Ascending aorta (tissue), 2 donors: Measurements from ENCODE around the gene LAPTM4A. TPM values are rescaled to one million over a fixed set of nuclear protein-coding genes. Genes with fewer than 3 reads are reported as not detected.

Source experiments
- DNase-seq, 2 donors: peaks; one replicate each; pipeline ENCODE4 v3.0.0-alpha.2; 2019; ENCODE audit warnings: low spot score in 2 of 2
- H3K27ac ChIP-seq, 2 donors: fragments of 200-600 bp; sonication (generic); one replicate each; pipeline ENCODE4 v1.5.1; 2016 to 2017; ENCODE audit warnings: mild to moderate bottlenecking in 1 of 2
- H3K27me3 ChIP-seq: fragments of 200-600 bp; sonication (generic); one replicate; pipeline ENCODE4 v1.5.1; 2017
- H3K36me3 ChIP-seq, 2 donors: fragments of 200-600 bp; sonication (generic); one replicate each; pipeline ENCODE4 v1.5.1; 2016
- H3K4me1 ChIP-seq, 2 donors: fragments of 200-600 bp; sonication (generic); one replicate each; pipeline ENCODE4 v1.5.1; 2016 to 2017; ENCODE audit warnings: mild to moderate bottlenecking in 1 of 2
- H3K4me3 ChIP-seq, 2 donors: fragments of 200-600 bp; sonication (generic); one replicate each; pipeline ENCODE4 v1.5.1; 2016 to 2017; ENCODE audit warnings: mild to moderate bottlenecking in 1 of 2
- H3K9me3 ChIP-seq, 2 donors: fragments of 200-600 bp; sonication (generic); one replicate each; pipeline ENCODE4 v1.5.1; 2016
- CTCF ChIP-seq, 3 experiments: fragments of 200-600 bp in 2 of 3; fragments of 450-650 bp in 1 of 3; sonication (generic) in 2 of 3; IDR thresholded peaks; one replicate each; pipeline ENCODE4 v1.5.1; 2016 to 2019; ENCODE audit warnings: antibody characterized with exemption in 3 of 3, mild to moderate bottlenecking in 1 of 3, moderate library complexity in 1 of 3
- intact Hi-C: fragments of 100-400 bp; cut with DNase I; formaldehyde crosslinking; loops from one replicate; pipeline ENCODE4 v1.15.1; 2023
- total RNA-seq: library from RNA; depleted of rRNA; stranded (reverse); fragments of >200 nt; gene quantifications from one replicate; pipeline ENCODE4 v1.1.0, GENCODE V29; 2016

The LAPTM4A gene
- total RNA-seq, 1 donor from 2014 or later, result 95.6 TPM

DNA sequence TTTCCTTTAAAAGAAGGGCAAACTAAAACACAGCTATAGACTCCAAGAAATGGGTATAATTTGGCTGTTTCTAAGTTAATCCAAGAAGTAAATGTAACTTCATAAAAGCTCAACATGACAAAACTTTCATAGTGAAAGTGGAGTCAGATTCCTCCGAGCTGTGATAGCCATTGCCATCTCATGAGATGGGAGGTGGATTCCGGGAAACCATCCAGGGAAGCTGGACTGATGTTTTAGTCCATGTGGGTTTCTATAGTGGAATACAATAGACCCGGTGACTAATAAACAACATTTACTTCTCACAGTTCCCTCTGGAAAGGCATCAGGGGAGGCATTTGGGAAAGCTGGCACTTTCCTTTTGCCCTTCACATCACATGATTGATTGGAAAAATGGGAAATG lies 10.0 kb upstream of the LAPTM4A start:
- H3K4me3 ChIP-seq, result no peak overlapping the region
- H3K36me3 ChIP-seq, result no peaks in the 10 kb centered on the region
- no peaks in the 10 kb centered on the region for H3K27me3 ChIP-seq
- no peaks in the 10 kb centered on the region for H3K4me1 ChIP-seq
- TF ChIP-seq CTCF (IDR thresholded peaks at IDR 0.05), result no peak
- peak overlapping the region in 1 of 2 donors; percentile 85 for H3K27ac ChIP-seq
- intact Hi-C loops, result loop anchor here (5.0 kb wide), 1 partner anchor 34 kb away; no protein-coding TSS in a partner anchor
- peak in 1 of 2 donors; percentile 43 for DNase-seq
- no peaks in the 10 kb centered on the region for H3K9me3 ChIP-seq

DNA sequence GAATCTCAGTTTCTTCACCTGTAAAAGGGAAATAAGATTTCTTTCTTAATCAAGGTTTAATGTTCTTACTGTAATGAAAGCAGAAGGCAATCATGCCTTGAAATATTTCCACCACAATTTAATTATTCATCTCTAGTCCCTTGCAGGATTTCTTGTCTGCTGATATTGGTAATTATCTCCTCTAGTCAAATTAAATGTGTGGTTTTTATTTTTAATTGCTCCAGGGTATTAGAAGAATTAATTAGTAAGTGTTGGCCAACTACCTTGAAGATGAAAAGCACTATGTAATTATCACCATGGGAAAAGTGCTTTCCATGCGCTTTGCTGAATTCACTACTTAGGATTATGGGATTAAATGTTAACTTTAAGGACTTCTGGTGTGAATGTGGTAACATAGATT lies 8.7 kb upstream of the LAPTM4A start:
- TF ChIP-seq CTCF (IDR thresholded peaks at IDR 0.05), result no peak
- intact Hi-C loops, result loop anchor here (5.0 kb wide), 1 partner anchor 33 kb away; no protein-coding TSS in a partner anchor
- Histone ChIP-seq H3K27me3 (no peaks in the 10 kb centered on the region), H3K9me3 (no peaks in the 10 kb centered on the region), H3K27ac (no peak overlapping the region), H3K4me3 (no peak overlapping the region), H3K4me1 (no peaks in the 10 kb centered on the region), H3K36me3 (no peaks in the 10 kb centered on the region)
- no peak for DNase-seq

GRCh38 chr2:20057268-20057667 lies 5.8 kb upstream of the LAPTM4A start:
- intact Hi-C loops, result loop anchor here (10.0 kb wide), 2 partner anchors 588 to 702 kb away; partner anchors contain the start of gene OSR1
- no peak overlapping the region for H3K4me3 ChIP-seq
- H3K9me3 ChIP-seq, result no peaks in the 10 kb centered on the region
- TF ChIP-seq CTCF (IDR thresholded peaks at IDR 0.05), result no peak
- DNase-seq, result no peak
- no peak overlapping the region for H3K27ac ChIP-seq
- H3K36me3 ChIP-seq, result no peaks in the 10 kb centered on the region
- H3K27me3 ChIP-seq, result no peaks in the 10 kb centered on the region
- peaks cover 0 to 6% of the 10 kb centered on the region in 2 donors for H3K4me1 ChIP-seq

- H3K27ac ChIP-seq, result no peak overlapping the region
- TF ChIP-seq CTCF (IDR thresholded peaks at IDR 0.05), result no peak
- DNase-seq, result no peak
- intact Hi-C loops, result loop anchor here (5.0 to 10.0 kb wide), 5 partner anchors 42 to 700 kb away; partner anchors contain the start of genes OSR1 and TTC32
- H3K4me1 ChIP-seq, result peaks cover 0 to 6% of the 10 kb centered on the region in 2 donors
- H3K36me3 ChIP-seq, result no peaks in the 10 kb centered on the region
- H3K4me3 ChIP-seq, result no peak overlapping the region
- no peaks in the 10 kb centered on the region for H3K27me3 ChIP-seq
- H3K9me3 ChIP-seq, result no peaks in the 10 kb centered on the region
These were observed 3.5 kb upstream of the LAPTM4A start for GRCh38 chr2:20054931-20055330.

GRCh38 chr2:20054119-20054518 lies 2.7 kb upstream of the LAPTM4A start:
- H3K4me1 ChIP-seq, result peaks cover 0 to 6% of the 10 kb centered on the region in 2 donors
- intact Hi-C loops, result loop anchor here (5.0 to 10.0 kb wide), 5 partner anchors 43 to 699 kb away; partner anchors contain the start of genes OSR1 and TTC32

More at GRCh38 chr2:20054119-20054518, 2.7 kb upstream of the LAPTM4A start:
- no peak for TF ChIP-seq CTCF (IDR thresholded peaks at IDR 0.05)
- Histone ChIP-seq H3K9me3 (no peaks in the 10 kb centered on the region), H3K36me3 (no peaks in the 10 kb centered on the region), H3K4me3 (no peak overlapping the region), H3K27me3 (no peaks in the 10 kb centered on the region), H3K27ac (no peak overlapping the region)
- no peak for DNase-seq
